ENCODE results near the gene APOBEC3A. TPM values are rescaled to one million over a fixed set of nuclear protein-coding genes. Genes with fewer than 3 reads are reported as not detected.

APOBEC3A gene
- total and polyA plus RNA-seq, 2 of the 13 experiments (the other 11 are each of a cell fraction or from before 2014, with no cell fraction given): not detected

- BruUV-seq (replicated peaks): no TSS peak
- Histone ChIP-seq H3K79me2 (ENCODE audit: insufficient read depth, low read length) (no peaks in the 10 kb centered on the region), H4K20me1 (ENCODE audit: insufficient read depth, low read length) (no peaks in the 10 kb centered on the region), H3K9me3 (ENCODE audit: low read length) (no peaks in the 10 kb centered on the region), H3K4me1 (ENCODE audit: insufficient read depth, low read length) (peaks cover 26% of the 10 kb centered on the region), H3K27ac (ENCODE audit: extremely low read length, insufficient read depth, low read length) (no peak overlapping the region), H3K27me3 (ENCODE audit: control insufficient read depth in 1 of 2, insufficient read depth in 2 of 2, low read length in 2 of 2) (peaks cover 6 to 23% of the 10 kb centered on the region in 2 experiments; a peak in 4 of 5 replicates), H2AFZ (ENCODE audit: low read length) (no peak overlapping the region), H3K36me3 (replicated peaks in 1 of 2; ENCODE audit: control insufficient read depth in 1 of 2, insufficient read depth in 2 of 2, low read length in 2 of 2) (no peaks in the 10 kb centered on the region), H3K9ac (ENCODE audit: insufficient read depth, low read depth, low read length) (no peak overlapping the region), H3K4me3 (replicated peaks in 1 of 3; ENCODE audit: insufficient read depth in 1 of 3, low read depth in 2 of 3, low read length in 3 of 3) (peak overlapping the region in 1 of 3 experiments; percentile 48; a peak in 2 of 6 replicates), H3K4me2 (ENCODE audit: low read depth, low read length) (peak overlapping the region; percentile 75)
- in situ Hi-C loops (cut with HindIII; ENCODE audit: extremely low pct_ligation_motif_present, low pct_unique_long_range_greater_than_20kb): no loop called here
- WGBS (ENCODE audit: low lambda C conversion rate): 0% methylated on average over 7 of the region's 9 CpGs
- DNase-seq (ENCODE audit: low spot score) (peak; percentile 68), FAIRE-seq (peak; percentile 87), ATAC-seq (peak; percentile 85)
- ChIA-PET POLR2A (no interaction called here), CTCF (ENCODE audit: low intra/inter-chr PET ratio, low total read pairs) (no interaction called here)
- intact Hi-C loops (cut with micrococcal nuclease; ENCODE audit: unreplicated experiment): no loop called here
- TF ChIP-seq RBM22 (optimal IDR thresholded peaks at IDR 0.05; ENCODE audit: low read length) (no peak), SP5 (CRISPR knock-in tag; IDR thresholded peaks at IDR 0.05; ENCODE audit: borderline replicate concordance, low read depth) (peak; percentile 63; the same call in 1 of the 2 replicates), SPEN (CRISPR knock-in tag; IDR thresholded peaks at IDR 0.05; ENCODE audit: low read depth) (peak; percentile 86; the same call in 1 of the 2 replicates), PHF21A (CRISPR knock-in tag; IDR thresholded peaks at IDR 0.05) (peak; percentile 58), ZNF350 (CRISPR knock-in tag; IDR thresholded peaks at IDR 0.05; ENCODE audit: borderline replicate concordance, low read depth) (peak; percentile 26; the same call in 1 of the 2 replicates), RXRA (CRISPR knock-in tag; IDR thresholded peaks at IDR 0.05) (0 out of 2 replicates have a peak, but pooled peaks have one; percentile 28), CBX1 (IDR thresholded peaks at IDR 0.05; ENCODE audit: low read depth) (no peak), PAXIP1 (CRISPR knock-in tag; conservative IDR thresholded peaks at IDR 0.05) (peak; percentile 59; the same call in 1 of the 2 replicates), DPF2 (CRISPR knock-in tag; IDR thresholded peaks at IDR 0.05; ENCODE audit: borderline replicate concordance, low read depth) (0 out of 2 replicates have a peak, but pooled peaks have one; percentile 18), ZNF292 (CRISPR knock-in tag; IDR thresholded peaks at IDR 0.05; ENCODE audit: borderline replicate concordance, low read depth) (0 out of 2 replicates have a peak, but pooled peaks have one; percentile 14), PHF20 (CRISPR knock-in tag; IDR thresholded peaks at IDR 0.05) (no peak), ZFP90 (CRISPR knock-in tag; IDR thresholded peaks at IDR 0.05; ENCODE audit: borderline replicate concordance) (0 out of 2 replicates have a peak, but pooled peaks have one; percentile 24), ZFX (CRISPR knock-in tag; IDR thresholded peaks at IDR 0.05; ENCODE audit: low read depth) (0 out of 2 replicates have a peak, but pooled peaks have one; percentile 16), ZNF234 (CRISPR knock-in tag; conservative IDR thresholded peaks at IDR 0.05) (no peak), SAP130 (CRISPR knock-in tag; IDR thresholded peaks at IDR 0.05; ENCODE audit: low read depth) (peak; percentile 50; the same call in 1 of the 2 replicates), HNRNPL (IDR thresholded peaks at IDR 0.05; ENCODE audit: low read depth, low read length) (0 out of 2 replicates have a peak, but pooled peaks have one; percentile 24), ARNTL (CRISPR knock-in tag; IDR thresholded peaks at IDR 0.05) (peak; percentile 54; the same call in 1 of the 2 replicates), SRSF9 (IDR thresholded peaks at IDR 0.05; ENCODE audit: borderline replicate concordance, insufficient read depth, low read depth, low read length, poor library complexity, severe bottlenecking) (no peak), EED (CRISPR knock-in tag; IDR thresholded peaks at IDR 0.05) (no peak)
- TF ChIP-seq, protein P1, sequence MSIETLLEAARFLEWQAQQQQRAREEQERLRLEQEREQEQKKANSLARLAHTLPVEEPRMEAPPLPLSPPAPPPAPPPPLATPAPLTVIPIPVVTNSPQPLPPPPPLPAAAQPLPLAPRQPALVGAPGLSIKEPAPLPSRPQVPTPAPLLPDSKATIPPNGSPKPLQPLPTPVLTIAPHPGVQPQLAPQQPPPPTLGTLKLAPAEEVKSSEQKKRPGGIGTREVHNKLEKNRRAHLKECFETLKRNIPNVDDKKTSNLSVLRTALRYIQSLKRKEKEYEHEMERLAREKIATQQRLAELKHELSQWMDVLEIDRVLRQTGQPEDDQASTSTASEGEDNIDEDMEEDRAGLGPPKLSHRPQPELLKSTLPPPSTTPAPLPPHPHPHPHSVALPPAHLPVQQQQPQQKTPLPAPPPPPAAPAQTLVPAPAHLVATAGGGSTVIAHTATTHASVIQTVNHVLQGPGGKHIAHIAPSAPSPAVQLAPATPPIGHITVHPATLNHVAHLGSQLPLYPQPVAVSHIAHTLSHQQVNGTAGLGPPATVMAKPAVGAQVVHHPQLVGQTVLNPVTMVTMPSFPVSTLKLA (IDR thresholded peaks at IDR 0.05): 0 out of 2 replicates have a peak, but pooled peaks have one; percentile 6
Measured at GRCh38 chr22:38963872-38964271, 6.5 kb downstream of the APOBEC3A start.
